Measurements from ENCODE around the gene TMEM204. TPM values are rescaled to one million over a fixed set of nuclear protein-coding genes. Genes with fewer than 3 reads are reported as not detected.

The TMEM204 gene
- polyA plus RNA-seq, 3 donors = 0.09 to 1.5 (median 1.3) TPM

- TF ChIP-seq CTCF (IDR thresholded peaks at IDR 0.05) = no peak
- WGBS (ENCODE audit: insufficient coverage) = under 1% methylated on average over 29 of the region's 30 CpGs
- H3K9me3 ChIP-seq (replicated peaks in 1 of 2; ENCODE audit: control insufficient read depth in 1 of 2, insufficient read depth in 1 of 2, low read length in 2 of 2) = no peaks in the 10 kb centered on the region
- H3K27ac ChIP-seq (ENCODE audit: low read depth in 1 of 2, low read length in 2 of 2) = peak overlapping the region in 1 of 2 donors; percentile 96
- Mint-ChIP-seq H3K4me1 (peaks cover 23% of the 10 kb centered on the region), H3K27me3 (ENCODE audit: low read depth in 3 of 3) (peaks cover 0 to 2% (median 0%) of the 10 kb centered on the region in 3 donors), H3K27ac (peak overlapping the region; percentile 46 to 97 (median 83)), H3K4me3 (peak overlapping the region; percentile 92), H3K9me3 (peaks cover 0 to 2% (median 0%) of the 10 kb centered on the region in 7 donors), H3K36me3 (peaks cover 20 to 41% of the 10 kb centered on the region in 2 donors)
- peaks cover 37 to 43% of the 10 kb centered on the region in 2 donors for H3K36me3 ChIP-seq (replicated peaks in 1 of 2; ENCODE audit: control insufficient read depth in 1 of 2, insufficient read depth in 2 of 2, low read length in 2 of 2)
- peak overlapping the region; percentile 86 for H3K9ac ChIP-seq (ENCODE audit: insufficient read depth, low read length, poor library complexity, severe bottlenecking)
- H3K27me3 ChIP-seq (ENCODE audit: control insufficient read depth in 2 of 2, insufficient read depth in 2 of 2, low read length in 2 of 2) = no peaks in the 10 kb centered on the region
- H3K4me2 ChIP-seq (replicated peaks; ENCODE audit: extremely low read depth, low read length, poor library complexity, severe bottlenecking) = peak overlapping the region; percentile 92
- peak overlapping the region; percentile 81 to 90 (median 87) for H3K4me3 ChIP-seq (replicated peaks in 1 of 3; ENCODE audit: low read depth in 2 of 3, low read length in 3 of 3)
- peaks cover 27 to 31% of the 10 kb centered on the region in 2 donors for H3K4me1 ChIP-seq (ENCODE audit: control insufficient read depth in 1 of 2, insufficient read depth in 2 of 2, low read length in 2 of 2)
- intact Hi-C loops (cut with micrococcal nuclease) = loop anchor here in 1 of 2 donors (2.0 to 5.0 kb wide), 2 partner anchors 23 to 71 kb away; partner anchors contain the start of gene UQCC4
- H4K20me1 ChIP-seq (ENCODE audit: insufficient read depth, low read length) = no peaks in the 10 kb centered on the region
- peak overlapping the region; percentile 87 for H2AFZ ChIP-seq (ENCODE audit: insufficient read depth, low read depth, low read length, poor library complexity, severe bottlenecking)
- H3K79me2 ChIP-seq (ENCODE audit: insufficient read depth, low read length) = peaks cover 20% of the 10 kb centered on the region
- no peak for DNase-seq
Measured at GRCh38 chr16:1493746-1494094, 39.7 kb upstream of the TMEM204 start.

- Mint-ChIP-seq H3K4me3 (peak overlapping the region; percentile 92), H3K27ac (peak overlapping the region in 4 of 7 donors; percentile 46 to 97 (median 66)), H3K27me3 (ENCODE audit: low read depth in 3 of 3) (peaks cover 0 to 2% (median 0%) of the 10 kb centered on the region in 3 donors), H3K36me3 (peaks cover 21 to 45% of the 10 kb centered on the region in 2 donors), H3K9me3 (peaks cover 0 to 2% (median 0%) of the 10 kb centered on the region in 7 donors), H3K4me1 (peaks cover 19% of the 10 kb centered on the region)
- Histone ChIP-seq H2AFZ (ENCODE audit: insufficient read depth, low read depth, low read length, poor library complexity, severe bottlenecking) (peak overlapping the region; percentile 87), H3K79me2 (ENCODE audit: insufficient read depth, low read length) (peaks cover 20% of the 10 kb centered on the region), H3K27me3 (ENCODE audit: control insufficient read depth in 2 of 2, insufficient read depth in 2 of 2, low read length in 2 of 2) (no peaks in the 10 kb centered on the region), H3K4me1 (ENCODE audit: control insufficient read depth in 1 of 2, insufficient read depth in 2 of 2, low read length in 2 of 2) (peaks cover 22 to 27% of the 10 kb centered on the region in 2 donors), H3K9ac (ENCODE audit: insufficient read depth, low read length, poor library complexity, severe bottlenecking) (peak overlapping the region; percentile 86), H3K27ac (ENCODE audit: low read depth in 1 of 2, low read length in 2 of 2) (peak overlapping the region in 1 of 2 donors; percentile 96), H3K9me3 (replicated peaks in 1 of 2; ENCODE audit: control insufficient read depth in 1 of 2, insufficient read depth in 1 of 2, low read length in 2 of 2) (no peaks in the 10 kb centered on the region), H4K20me1 (ENCODE audit: insufficient read depth, low read length) (no peaks in the 10 kb centered on the region), H3K4me2 (replicated peaks; ENCODE audit: extremely low read depth, low read length, poor library complexity, severe bottlenecking) (peak overlapping the region; percentile 92), H3K36me3 (replicated peaks in 1 of 2; ENCODE audit: control insufficient read depth in 1 of 2, insufficient read depth in 2 of 2, low read length in 2 of 2) (peaks cover 42 to 47% of the 10 kb centered on the region in 2 donors), H3K4me3 (replicated peaks in 1 of 3; ENCODE audit: low read depth in 2 of 3, low read length in 3 of 3) (peak overlapping the region; percentile 81 to 90 (median 87))
- TF ChIP-seq CTCF (IDR thresholded peaks at IDR 0.05) = no peak
- DNase-seq = no peak
- intact Hi-C loops (cut with micrococcal nuclease) = loop anchor here in 1 of 2 donors (5.0 kb wide), 1 partner anchor 72 kb away; the partner anchor contains the start of gene UQCC4
- 68% methylated on average over 25 of the region's 25 CpGs for WGBS (ENCODE audit: insufficient coverage)
Measured at GRCh38 chr16:1494129-1494640, 39.3 kb upstream of the TMEM204 start.

Data from CD14-positive monocyte (primary cell).